ENCODE results near the gene JPH3.

DNA sequence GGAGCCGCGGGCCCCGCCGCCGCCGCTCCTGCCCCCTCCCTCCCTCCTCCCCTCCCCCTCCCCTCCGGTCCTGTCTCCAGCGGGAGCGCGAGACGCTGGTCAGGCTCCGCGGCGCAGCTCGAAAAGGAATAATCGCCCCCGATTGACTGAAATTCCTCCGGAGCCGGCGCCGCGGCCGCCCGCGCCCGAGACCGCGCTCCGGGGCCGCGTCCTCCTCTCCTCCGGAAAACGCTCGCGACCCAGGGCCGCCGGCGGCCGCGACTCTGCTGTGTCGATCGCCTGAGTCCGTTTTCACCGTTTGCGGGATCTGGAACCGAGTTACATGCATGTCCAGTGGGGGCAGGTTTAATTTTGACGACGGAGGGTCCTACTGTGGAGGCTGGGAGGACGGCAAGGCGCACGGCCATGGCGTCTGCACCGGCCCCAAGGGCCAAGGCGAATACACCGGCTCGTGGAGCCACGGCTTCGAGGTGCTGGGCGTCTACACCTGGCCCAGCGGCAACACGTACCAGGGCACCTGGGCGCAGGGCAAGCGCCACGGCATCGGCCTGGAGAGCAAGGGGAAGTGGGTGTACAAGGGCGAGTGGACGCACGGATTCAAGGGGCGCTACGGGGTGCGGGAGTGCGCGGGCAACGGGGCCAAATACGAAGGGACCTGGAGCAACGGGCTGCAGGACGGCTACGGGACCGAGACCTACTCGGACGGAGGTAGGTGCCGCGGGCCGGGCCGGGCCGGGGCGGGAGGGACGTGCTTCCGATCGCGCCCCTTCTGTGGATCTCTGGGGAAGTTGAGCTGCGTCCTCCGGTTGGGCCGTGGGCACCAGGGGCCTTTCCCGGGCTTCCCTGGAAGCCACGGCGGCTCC is 744 bp downstream of the JPH3 start:
- TF ChIP-seq ZNF274 (IDR thresholded peaks at IDR 0.05; ENCODE audit: low read depth, low read length), result no peak
- no peak for TF ChIP-seq SUZ12 (IDR thresholded peaks at IDR 0.05; ENCODE audit: extremely low read depth, insufficient read depth, insufficient read length)
